ENCODE measurements around the gene FLRT3. TPM values are rescaled to one million over a fixed set of nuclear protein-coding genes. Genes with fewer than 3 reads are reported as not detected.

FLRT3 gene
- total and polyA plus RNA-seq, 11 donors: 0.04 to 6.9 (median 0.11) TPM; not detected in 1

DNA sequence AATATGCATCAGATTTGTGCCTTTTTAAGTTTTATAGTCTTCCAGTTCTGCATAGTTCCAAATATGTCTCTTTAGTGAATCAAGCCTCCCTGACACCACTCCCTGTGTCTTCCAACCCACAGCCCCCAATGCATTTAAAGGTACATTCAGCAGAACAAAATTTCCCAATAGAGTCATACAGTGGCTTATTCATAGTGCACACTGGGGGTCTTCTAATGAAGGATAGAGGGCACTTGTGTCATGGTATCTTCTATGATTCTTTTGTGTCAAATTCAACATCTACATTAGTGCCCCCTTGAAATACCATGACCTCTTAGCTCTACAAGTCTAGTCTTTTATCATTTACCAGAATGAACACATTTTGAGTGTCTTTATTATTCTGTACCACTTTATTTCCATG is 33.8 kb downstream of the FLRT3 start:
- intact Hi-C loops (cut with DNase I): no loop called here
- no peaks in the 10 kb centered on the region for H3K27me3 ChIP-seq
- ATAC-seq (no peak), DNase-seq (no peak)
- TF ChIP-seq, protein P1, sequence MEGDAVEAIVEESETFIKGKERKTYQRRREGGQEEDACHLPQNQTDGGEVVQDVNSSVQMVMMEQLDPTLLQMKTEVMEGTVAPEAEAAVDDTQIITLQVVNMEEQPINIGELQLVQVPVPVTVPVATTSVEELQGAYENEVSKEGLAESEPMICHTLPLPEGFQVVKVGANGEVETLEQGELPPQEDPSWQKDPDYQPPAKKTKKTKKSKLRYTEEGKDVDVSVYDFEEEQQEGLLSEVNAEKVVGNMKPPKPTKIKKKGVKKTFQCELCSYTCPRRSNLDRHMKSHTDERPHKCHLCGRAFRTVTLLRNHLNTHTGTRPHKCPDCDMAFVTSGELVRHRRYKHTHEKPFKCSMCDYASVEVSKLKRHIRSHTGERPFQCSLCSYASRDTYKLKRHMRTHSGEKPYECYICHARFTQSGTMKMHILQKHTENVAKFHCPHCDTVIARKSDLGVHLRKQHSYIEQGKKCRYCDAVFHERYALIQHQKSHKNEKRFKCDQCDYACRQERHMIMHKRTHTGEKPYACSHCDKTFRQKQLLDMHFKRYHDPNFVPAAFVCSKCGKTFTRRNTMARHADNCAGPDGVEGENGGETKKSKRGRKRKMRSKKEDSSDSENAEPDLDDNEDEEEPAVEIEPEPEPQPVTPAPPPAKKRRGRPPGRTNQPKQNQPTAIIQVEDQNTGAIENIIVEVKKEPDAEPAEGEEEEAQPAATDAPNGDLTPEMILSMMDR (IDR thresholded peaks at IDR 0.05): no peak
- no peak for TF ChIP-seq POLR2A (IDR thresholded peaks at IDR 0.05)
- no peak overlapping the region for H3K4me3 ChIP-seq
- no peak overlapping the region for H3K27ac ChIP-seq
- no peaks in the 10 kb centered on the region for H3K36me3 ChIP-seq
- H3K4me1 ChIP-seq: no peaks in the 10 kb centered on the region
- H3K9me3 ChIP-seq: peaks cover 0 to 12% (median 0%) of the 10 kb centered on the region in 12 donors

DNA sequence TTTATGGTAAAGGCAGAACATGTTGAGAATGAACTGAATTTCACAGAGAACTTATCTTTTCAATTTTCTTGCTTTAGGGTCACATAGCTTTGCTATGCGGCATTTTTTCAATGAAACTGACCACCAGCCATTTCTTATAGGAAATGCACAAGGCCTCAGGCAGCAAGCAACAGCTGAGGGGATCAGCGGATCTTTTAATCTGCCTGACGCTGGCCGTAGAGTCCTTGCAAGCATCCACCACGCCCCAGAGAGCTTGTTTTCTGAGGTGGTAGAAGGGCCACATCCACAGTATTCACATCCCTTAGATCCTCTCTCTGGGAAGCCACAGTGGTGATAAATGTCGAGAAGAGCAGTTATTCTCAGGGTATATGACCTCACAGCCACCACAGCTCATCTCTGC is 34.3 kb downstream of the FLRT3 start:
- intact Hi-C loops (cut with DNase I): no loop called here
- 83 to 89% (median 85%) methylated on average over 6 of the region's 6 CpGs for WGBS, 4 donors
- H3K4me3 ChIP-seq: no peak overlapping the region

DNA sequence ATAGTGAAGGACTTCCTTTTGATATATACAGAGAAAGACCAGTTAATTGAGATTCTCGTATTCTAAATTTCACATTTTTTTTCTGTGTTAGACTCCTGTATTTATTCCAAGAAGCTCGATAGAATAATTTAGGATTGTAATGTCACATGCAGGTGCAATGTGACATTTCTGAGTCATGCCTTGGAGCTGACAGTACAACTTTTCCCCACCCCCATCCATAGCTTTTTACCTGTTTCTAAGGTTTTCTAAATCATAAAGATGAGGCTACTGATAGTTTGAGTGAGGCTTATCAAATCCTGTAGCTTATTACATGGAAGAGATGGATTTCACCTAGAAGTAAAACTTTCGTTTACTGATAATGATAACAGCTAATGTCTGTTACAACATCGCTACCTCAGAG is 37.6 kb downstream of the FLRT3 start:
- peaks cover 0 to 12% (median 0%) of the 10 kb centered on the region in 12 donors for H3K9me3 ChIP-seq
- H3K4me1 ChIP-seq: no peaks in the 10 kb centered on the region
- whole genome bisulfite sequencing, 4 donors: 83 to 87% (median 84%) methylated on average over 4 of the region's 4 CpGs
- H3K27me3 ChIP-seq: no peaks in the 10 kb centered on the region
- TF ChIP-seq POLR2A (IDR thresholded peaks at IDR 0.05): no peak
- TF ChIP-seq, protein P1 (IDR thresholded peaks at IDR 0.05): no peak
- ATAC-seq (no peak), DNase-seq (no peak)
- no peak overlapping the region for H3K27ac ChIP-seq
- intact Hi-C loops (cut with DNase I): no loop called here
- no peak overlapping the region for H3K4me3 ChIP-seq
- H3K36me3 ChIP-seq: no peaks in the 10 kb centered on the region

More for the DNA sequence above, 34.3 kb downstream of the FLRT3 start:
- H3K9me3 ChIP-seq: peaks cover 0 to 12% (median 0%) of the 10 kb centered on the region in 12 donors
- TF ChIP-seq POLR2A (IDR thresholded peaks at IDR 0.05): no peak
- TF ChIP-seq, protein P1 (IDR thresholded peaks at IDR 0.05): no peak
- ATAC-seq (no peak), DNase-seq (no peak)
- no peaks in the 10 kb centered on the region for H3K27me3 ChIP-seq
- no peak overlapping the region for H3K27ac ChIP-seq
- H3K4me1 ChIP-seq: no peaks in the 10 kb centered on the region
- no peaks in the 10 kb centered on the region for H3K36me3 ChIP-seq

DNA sequence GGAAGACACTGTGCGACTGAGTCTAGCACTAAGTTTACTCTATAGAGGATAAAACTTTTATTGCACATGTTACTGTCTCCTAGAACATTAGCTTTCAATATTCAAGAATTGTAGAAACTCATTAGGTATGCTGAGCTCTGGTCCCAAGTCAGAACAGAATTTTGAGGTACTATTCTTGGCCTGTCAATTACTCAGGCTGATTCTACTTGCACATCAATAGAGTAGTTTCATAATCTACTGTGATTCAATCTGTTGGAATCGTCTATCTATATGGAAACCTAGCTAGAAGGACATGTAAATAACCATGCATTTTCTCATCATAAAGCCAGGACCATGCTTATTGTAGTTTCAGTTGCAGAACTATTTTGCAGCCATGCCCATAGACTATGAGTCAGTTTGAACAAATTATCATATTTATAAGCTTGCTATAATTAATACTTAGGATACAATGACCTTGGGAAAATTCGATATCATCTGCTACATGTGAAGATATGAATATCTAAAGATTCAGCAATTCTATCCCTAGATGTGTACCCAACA is 41.6 kb downstream of the FLRT3 start:
- DNase-seq (no peak), ATAC-seq (no peak)
- H3K4me3 ChIP-seq: no peak overlapping the region
- peaks cover 0 to 3% (median 0%) of the 10 kb centered on the region in 12 donors for H3K9me3 ChIP-seq
- 46 to 50% (median 47%) methylated on average over 3 of the region's 3 CpGs for WGBS, 4 donors
- no peak for TF ChIP-seq POLR2A (IDR thresholded peaks at IDR 0.05)
- TF ChIP-seq, protein P1 (IDR thresholded peaks at IDR 0.05): no peak
- intact Hi-C loops (cut with DNase I): no loop called here
- H3K4me1 ChIP-seq: no peaks in the 10 kb centered on the region
- no peaks in the 10 kb centered on the region for H3K36me3 ChIP-seq
- no peak overlapping the region for H3K27ac ChIP-seq
- H3K27me3 ChIP-seq: no peaks in the 10 kb centered on the region
